NCI-H1417 treated with DMSO at 0.1 percent for 48 hours (cell line): ENCODE measurements around the gene CEP95.
"Not testable (repeated sequence)": the region's sequence is repeated elsewhere in the genome, so short reads cannot be mapped to it uniquely, and the experiment has no call there.

Experiments used
- DNase-seq: peaks from one replicate; lab custom pipeline; 2025; lab: John Stamatoyannopoulos, UW

The CEP95 gene

GRCh38 chr17:64506576-64507412 is at the start of gene CEP95:
TSS of gene CEP95 (plus strand) at chr17:64506977. CDS start at chr17:64507098, 121 bp downstream.
- peak; percentile 80 for DNase-seq

- DNase-seq: no peak
Measured at GRCh38 chr17:64457156-64457555, 49.6 kb upstream of the CEP95 start.

- DNase-seq: no peak
Measured at GRCh38 chr17:64458756-64459155, 48.0 kb upstream of the CEP95 start.

- DNase-seq: no peak
Measured at GRCh38 chr17:64459284-64459747, 47.5 kb upstream of the CEP95 start.

- not testable (repeated sequence) for DNase-seq
Measured at GRCh38 chr17:64459818-64460217, 47.0 kb upstream of the CEP95 start.

GRCh38 chr17:64460955-64461354 is 45.8 kb upstream of the CEP95 start:
- no peak for DNase-seq

- DNase-seq: no peak
Measured at GRCh38 chr17:64461788-64462187, 45.0 kb upstream of the CEP95 start.

- DNase-seq: no peak
Measured at GRCh38 chr17:64466019-64466735, 40.6 kb upstream of the CEP95 start.

GRCh38 chr17:64466834-64467233 is 39.9 kb upstream of the CEP95 start:
- DNase-seq: not testable (repeated sequence)

GRCh38 chr17:64470625-64471024 is 36.2 kb upstream of the CEP95 start:
- no peak for DNase-seq

- no peak for DNase-seq
Measured at GRCh38 chr17:64471440-64471839, 35.3 kb upstream of the CEP95 start.

- DNase-seq: no peak
Measured at GRCh38 chr17:64472564-64472963, 34.2 kb upstream of the CEP95 start.

GRCh38 chr17:64477849-64478248 is 28.9 kb upstream of the CEP95 start:
- DNase-seq: no peak

- no peak for DNase-seq
Measured at GRCh38 chr17:64480951-64481350, 25.8 kb upstream of the CEP95 start.

GRCh38 chr17:64484380-64484779 is 22.4 kb upstream of the CEP95 start:
- no peak for DNase-seq

GRCh38 chr17:64488301-64488700 is 18.5 kb upstream of the CEP95 start:
- DNase-seq: no peak

GRCh38 chr17:64491034-64491860 is 15.5 kb upstream of the CEP95 start:
- no peak for DNase-seq

GRCh38 chr17:64491994-64492393 is 14.8 kb upstream of the CEP95 start:
- no peak for DNase-seq

- DNase-seq: no peak
Measured at GRCh38 chr17:64492481-64493109, 14.2 kb upstream of the CEP95 start.

- no peak for DNase-seq
Measured at GRCh38 chr17:64494121-64494520, 12.7 kb upstream of the CEP95 start.

GRCh38 chr17:64495300-64495699 is 11.5 kb upstream of the CEP95 start:
- DNase-seq: not testable (repeated sequence)

- no peak for DNase-seq
Measured at GRCh38 chr17:64496348-64496785, 10.4 kb upstream of the CEP95 start.
